C1 segment of cervical spinal cord (tissue), 14 donors: ENCODE measurements around the gene ATP13A5.

ENCODE experiments used
- DNase-seq, 14 donors: peaks; one replicate each; lab custom pipeline; 2025; lab: John Stamatoyannopoulos, UW

Gene ATP13A5

GRCh38 chr3:193378706-193379105 lies at the start of gene ATP13A5:
Gene ATP13A5, minus strand, starts transcription at chr3:193378753. Its CDS starts 28 bp downstream, at chr3:193378725.
- DNase-seq: no peak

GRCh38 chr3:193418576-193419373 lies 40.2 kb upstream of the ATP13A5 start:
- DNase-seq: no peak

GRCh38 chr3:193416629-193417028 lies 38.1 kb upstream of the ATP13A5 start:
- DNase-seq: no peak

DNA sequence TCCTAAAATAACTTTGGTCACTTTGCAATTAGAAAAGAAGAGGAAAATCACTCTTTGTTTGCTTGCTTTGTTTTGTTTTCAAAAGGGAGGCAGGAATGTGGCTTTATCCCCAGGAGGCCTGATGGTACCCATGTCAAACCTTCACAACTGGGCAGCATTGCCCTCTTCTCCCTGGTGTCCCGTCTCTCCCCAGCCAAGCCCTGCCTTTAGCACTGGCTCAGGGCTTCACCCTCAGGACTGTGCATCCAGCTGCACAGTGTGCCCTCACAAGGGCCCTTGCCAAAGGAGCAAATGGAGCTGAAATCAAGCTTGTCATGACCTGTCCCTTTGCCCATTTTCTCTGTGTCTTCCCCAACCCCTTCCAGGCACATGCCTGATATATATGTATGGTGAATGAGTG lies 29.1 kb upstream of the ATP13A5 start:
- no peak for DNase-seq

DNA sequence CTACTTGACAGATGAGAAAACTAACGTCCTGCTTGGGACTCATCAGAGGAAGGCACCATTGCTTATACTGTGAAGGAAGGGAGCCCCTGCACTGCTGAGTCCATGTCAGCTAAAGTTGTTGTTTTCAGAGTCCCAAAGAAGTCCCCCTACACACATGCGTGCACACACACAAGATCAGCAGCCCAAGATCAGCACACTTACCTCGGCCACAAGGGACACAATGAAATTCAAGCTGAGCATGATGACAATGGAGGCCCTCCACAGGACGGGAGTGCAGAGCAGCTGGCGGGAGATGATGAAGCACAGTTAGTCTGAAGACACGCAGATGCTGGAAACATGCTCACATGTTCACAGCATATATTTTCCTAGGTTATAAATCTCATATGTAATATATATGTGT lies 28.6 kb upstream of the ATP13A5 start:
- DNase-seq: no peak

DNA sequence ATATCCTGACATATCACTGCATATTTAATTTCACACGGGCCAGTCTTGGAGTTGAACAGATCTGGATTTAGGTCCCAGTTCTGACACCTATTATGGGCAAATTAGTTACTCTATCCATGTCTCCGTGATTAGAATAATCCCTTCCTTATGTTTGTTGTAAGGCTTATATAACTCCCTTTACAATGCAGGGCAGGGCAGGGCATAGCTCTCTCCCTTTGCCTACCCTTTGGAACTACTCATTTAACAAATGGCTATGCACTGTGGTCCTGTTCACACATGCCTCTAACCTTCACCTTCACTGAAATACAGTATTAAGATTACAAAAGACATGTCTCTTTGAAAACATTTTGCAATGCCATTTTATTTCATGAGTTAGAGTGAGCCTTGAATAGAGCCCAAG lies 24.8 kb upstream of the ATP13A5 start:
- DNase-seq: no peak

DNA sequence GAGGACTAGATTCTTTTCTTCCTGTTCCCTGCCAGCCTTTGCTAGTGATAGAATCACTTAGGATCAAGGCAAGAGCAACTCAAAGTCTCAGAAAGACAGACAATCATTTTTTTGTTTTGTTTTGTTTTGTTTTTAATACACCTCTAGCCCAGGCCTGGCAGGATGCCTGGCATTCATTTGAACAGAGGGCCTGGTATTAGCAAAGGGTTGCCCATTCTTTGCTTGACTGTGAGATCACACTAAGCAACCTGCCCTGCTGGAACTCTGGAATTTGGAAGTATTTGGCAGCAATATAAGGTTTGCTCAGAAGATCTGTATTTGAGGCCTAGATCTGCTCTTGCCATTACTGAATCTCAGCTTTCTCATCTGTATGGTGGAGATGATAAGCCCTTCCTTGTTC lies 21.8 kb upstream of the ATP13A5 start:
- peak in 4 of 14 donors; percentile 10 to 24 (median 17) for DNase-seq

GRCh38 chr3:193396451-193397244 lies 18.1 kb upstream of the ATP13A5 start:
- DNase-seq: no peak

- no peak for DNase-seq
These were observed 13.3 kb upstream of the ATP13A5 start for GRCh38 chr3:193391902-193392301.

- DNase-seq: no peak
These were observed 10.8 kb upstream of the ATP13A5 start for GRCh38 chr3:193389335-193389734.

DNA sequence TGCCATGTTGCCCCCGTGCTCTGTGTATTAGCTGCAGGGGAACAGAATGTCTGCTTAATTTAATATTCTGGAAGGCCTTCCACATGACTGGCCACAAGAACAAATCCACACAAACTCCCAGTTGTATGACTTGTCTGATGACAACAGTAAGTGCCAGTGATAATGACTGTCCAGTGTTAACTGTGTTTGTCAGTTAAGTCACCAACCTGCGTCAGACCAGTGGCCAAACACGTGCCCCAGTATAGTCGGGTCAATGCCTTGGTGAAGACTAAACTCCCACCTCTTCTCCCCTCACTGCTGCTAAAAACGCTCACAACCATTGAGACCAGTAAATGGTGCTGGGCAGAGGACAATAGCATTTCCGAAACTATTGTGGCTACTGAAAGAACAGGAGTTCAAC lies 9.8 kb upstream of the ATP13A5 start:
- DNase-seq: no peak

GRCh38 chr3:193387596-193387995 lies 9.0 kb upstream of the ATP13A5 start:
- no peak for DNase-seq

DNA sequence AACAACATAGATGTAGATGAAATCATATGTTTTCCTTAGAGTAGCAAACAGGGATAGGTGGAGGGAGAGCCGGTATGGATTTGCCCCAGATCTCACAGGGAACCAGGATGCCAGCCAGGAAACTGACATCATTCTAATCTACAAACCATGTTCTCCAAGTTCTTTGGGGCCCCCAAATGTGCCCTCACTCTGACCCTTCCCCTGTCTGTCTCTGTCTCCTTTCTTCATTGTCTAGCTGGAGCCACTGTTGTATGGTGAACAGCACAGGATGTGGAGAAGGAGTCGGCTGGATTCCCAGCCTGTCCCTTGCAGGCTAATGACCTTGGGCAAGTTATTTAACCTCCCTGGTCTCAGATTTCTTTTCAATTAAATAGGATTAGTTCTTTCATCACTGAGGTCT lies 962 bp downstream of the ATP13A5 start:
- DNase-seq: no peak

DNA sequence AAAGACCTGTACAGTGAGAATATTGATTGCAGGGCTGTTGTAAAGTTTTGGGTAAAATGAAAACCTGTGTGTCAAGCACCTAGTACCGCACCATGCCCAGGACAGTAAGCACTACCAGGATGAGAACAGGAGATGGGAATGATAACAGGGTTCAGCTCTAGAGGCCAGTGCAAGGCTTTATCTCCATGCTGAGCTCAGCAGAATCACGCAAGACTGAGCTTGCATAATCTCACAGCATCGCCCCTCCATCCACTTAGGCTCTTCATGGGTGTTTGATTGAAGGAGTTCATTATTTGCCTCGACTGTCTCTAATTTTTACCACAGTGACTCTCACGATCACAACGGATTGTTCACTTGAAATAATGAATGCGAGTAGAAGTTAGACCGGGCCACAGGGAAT lies 2.9 kb downstream of the ATP13A5 start:
- no peak for DNase-seq

GRCh38 chr3:193372783-193373182 lies 5.8 kb downstream of the ATP13A5 start:
- DNase-seq: no peak

- no peak for DNase-seq
These were observed 10.7 kb downstream of the ATP13A5 start for GRCh38 chr3:193367868-193368267.

GRCh38 chr3:193357291-193357690 lies 21.3 kb downstream of the ATP13A5 start:
- no peak for DNase-seq

GRCh38 chr3:193354423-193354822 lies 24.1 kb downstream of the ATP13A5 start:
- DNase-seq: no peak

DNA sequence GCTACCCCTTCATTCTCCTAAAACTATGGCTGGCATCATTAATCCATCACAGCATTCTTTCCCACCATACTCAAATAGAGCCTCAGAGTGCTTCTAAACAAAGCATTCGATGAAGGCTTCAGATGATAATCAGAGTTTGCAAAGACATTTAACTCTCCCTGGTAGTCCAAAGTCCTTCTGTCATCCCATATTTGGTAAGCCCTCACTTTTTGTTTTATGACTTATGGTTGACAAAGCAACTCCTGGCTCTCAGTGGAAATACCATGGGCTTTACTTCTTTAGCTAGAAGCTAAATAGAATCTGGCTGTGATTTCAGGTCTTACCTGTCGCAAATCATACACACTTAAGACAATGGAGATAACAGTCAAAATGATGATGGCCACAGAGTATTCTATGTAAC lies 27.8 kb downstream of the ATP13A5 start:
- no peak for DNase-seq

GRCh38 chr3:193348686-193349085 lies 29.9 kb downstream of the ATP13A5 start:
- DNase-seq: no peak

DNA sequence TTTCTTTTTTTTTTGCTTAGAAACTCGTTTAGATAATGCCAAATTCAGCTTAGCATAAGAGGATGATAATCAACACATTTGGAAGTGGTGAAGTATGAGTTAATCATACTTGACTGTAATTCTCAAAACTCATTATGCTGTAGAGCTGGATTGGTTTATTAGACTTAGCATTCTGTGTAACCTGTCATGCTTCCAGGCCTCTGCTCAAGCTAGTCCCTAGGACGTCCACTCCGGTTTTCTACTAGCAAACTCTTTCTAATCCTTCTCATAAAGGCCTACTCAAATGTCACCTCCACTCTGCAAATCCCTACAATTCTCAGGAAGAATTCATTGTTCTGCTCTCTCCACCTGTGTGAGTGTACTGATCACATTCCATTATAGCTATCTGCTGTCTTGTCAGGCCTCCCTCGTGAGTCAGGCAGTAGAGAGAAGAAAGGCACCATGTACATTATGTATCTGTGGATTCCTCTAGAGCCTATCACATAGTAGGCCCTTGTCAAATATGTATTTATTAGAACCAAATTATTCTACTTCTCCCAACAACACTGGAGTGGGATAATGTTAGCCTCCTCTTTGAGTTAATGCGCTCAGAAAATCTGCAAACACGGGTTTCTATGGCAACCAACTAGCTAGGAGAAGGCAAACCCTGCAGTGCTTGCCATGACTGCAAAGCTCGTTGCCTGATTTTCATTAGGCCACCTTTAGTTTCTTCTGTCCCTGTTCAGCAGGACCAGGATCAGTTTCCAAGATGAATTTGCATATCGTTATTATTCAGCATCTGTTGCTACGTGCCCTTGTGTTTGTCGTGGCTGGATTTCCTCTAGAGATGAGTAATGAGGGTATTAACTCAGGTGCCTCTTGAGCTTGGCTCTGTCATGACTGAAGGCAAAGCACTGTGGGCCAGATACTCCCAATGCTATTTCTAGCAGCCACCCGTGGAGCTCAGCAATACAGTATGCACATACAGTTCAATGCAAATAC lies 30.7 kb downstream of the ATP13A5 start:
- no peak for DNase-seq

- no peak for DNase-seq
These were observed 32.3 kb downstream of the ATP13A5 start for GRCh38 chr3:193346259-193346658.
